ENCODE results near the gene HOXA13. TPM values are rescaled to one million over a fixed set of nuclear protein-coding genes. Genes with fewer than 3 reads are reported as not detected.

HOXA13 gene
- total RNA-seq, 1 donor from 2014 or later: 1.4 TPM

DNA sequence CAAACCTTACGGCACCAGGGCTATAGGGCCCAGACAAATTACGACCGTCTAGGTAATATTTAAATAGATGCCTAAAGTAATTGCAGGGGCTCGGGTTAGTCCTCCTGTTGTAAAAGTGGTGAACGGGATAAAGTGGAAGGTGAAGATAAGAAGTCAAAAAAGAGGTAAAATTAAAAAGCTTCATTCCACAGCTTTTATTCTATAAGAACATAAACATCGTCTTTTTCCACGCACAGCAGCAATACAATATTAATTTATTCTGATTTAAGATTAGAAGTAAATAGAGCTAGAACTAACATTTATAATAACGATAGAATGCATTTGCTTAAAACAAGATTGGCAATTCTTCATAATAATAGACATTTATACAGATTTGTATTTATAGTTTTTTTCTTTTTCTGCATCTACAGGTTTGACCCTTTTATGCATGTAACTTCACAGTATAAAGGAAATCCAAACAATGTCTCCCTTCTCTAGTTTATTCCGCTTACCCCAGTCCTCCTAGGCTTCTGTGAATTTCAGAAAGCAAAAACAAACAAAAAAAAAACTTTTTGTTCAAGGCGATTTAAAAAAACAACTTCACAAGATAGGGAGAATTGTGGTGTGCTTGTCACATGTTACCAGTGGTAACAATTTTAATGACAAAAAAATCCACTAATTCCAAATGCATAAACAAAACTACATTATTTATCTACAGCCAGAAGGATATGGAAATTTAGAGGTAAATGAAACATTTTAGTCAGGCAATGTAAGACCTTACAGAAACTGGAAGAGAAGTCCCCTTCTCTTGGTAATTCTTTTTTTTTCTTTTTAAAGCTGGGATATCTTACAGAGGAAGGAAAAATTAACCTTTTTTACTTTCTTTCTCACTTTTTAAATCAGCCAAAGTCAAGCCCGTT is 29.2 kb downstream of the HOXA13 start:
- DNase-seq: no peak

- DNase-seq: no peak
Observed at GRCh38 chr7:27169658-27170425, 30.0 kb downstream of the HOXA13 start.

GRCh38 chr7:27168265-27168947 is 31.5 kb downstream of the HOXA13 start:
- peak; percentile 59 for DNase-seq

- DNase-seq: no peak
Observed at GRCh38 chr7:27167916-27168264, 32.0 kb downstream of the HOXA13 start.

- DNase-seq: no peak
Observed at GRCh38 chr7:27166531-27167505, 33.1 kb downstream of the HOXA13 start.

DNA sequence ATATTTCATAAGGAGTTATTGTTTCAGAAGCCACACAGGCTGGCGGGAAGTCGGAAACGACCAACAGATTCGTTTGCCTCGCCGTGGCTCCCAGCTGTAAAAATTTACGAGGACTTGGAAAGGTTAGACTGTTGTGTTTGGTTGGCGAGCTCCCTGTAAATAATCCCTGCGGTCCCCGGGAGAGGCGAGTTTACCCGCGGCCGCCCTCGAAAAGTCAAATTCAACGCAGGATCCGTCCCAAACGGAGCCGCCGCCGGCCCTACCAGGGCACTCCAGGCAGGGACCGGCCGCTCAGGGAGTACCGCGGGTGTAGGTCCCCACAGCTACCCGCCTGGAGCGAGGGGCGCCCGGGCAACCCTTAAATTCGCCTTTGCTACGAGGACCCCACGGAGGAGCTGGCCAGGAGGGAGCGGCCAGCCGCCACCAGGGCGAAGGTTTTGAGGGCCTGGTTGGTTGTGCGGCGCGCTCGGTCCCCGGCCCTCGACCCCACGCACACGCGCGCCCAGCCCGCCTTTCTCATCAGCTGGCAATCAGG is 33.8 kb downstream of the HOXA13 start:
- no peak for DNase-seq

DNA sequence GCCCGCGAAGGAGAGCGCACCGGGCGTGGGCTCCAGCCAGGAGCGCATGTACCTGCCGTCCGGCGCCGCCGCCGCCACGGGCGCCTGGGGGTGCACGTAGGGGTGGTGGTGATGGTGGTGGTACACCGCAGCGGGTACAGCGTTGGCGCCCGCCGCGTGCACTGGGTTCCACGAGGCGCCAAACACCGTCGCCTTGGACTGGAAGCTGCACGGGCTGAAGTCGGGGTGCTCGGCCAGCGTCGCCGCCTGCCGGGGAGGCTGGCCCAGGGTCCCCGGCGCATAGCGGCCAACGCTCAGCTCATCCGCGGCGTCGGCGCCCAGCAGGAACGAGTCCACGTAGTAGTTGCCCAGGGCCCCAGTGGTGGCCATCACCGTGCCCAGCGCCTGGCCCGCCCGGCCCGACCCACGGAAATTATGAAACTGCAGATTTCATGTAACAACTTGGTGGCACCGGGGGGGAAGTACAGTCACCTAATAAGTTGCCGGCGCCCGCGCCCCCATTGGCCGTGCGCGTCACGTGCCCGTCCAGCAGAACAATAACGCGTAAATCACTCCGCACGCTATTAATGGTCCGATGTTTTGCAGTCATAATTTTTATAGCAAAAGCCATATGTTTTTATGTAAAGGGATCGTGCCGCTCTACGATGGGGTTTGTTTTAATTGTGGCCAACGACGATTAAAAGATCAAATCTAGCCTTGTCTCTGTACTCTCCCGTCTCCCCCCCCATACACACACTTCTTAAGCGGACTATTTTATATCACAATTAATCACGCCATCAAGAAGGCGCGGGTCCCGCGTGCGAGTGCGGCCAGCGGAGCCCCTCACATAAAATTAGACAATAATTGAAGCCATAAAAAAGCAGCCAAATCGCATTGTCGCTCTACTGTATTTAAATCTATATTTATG is 34.5 kb downstream of the HOXA13 start, which contains the start of gene HOXA9:
Gene HOXA9, minus strand, starts transcription at position 449 of the 907 bp plus-strand sequence. Its CDS starts 80 bp downstream, at position 369.
- peak; percentile 91 for DNase-seq

DNA sequence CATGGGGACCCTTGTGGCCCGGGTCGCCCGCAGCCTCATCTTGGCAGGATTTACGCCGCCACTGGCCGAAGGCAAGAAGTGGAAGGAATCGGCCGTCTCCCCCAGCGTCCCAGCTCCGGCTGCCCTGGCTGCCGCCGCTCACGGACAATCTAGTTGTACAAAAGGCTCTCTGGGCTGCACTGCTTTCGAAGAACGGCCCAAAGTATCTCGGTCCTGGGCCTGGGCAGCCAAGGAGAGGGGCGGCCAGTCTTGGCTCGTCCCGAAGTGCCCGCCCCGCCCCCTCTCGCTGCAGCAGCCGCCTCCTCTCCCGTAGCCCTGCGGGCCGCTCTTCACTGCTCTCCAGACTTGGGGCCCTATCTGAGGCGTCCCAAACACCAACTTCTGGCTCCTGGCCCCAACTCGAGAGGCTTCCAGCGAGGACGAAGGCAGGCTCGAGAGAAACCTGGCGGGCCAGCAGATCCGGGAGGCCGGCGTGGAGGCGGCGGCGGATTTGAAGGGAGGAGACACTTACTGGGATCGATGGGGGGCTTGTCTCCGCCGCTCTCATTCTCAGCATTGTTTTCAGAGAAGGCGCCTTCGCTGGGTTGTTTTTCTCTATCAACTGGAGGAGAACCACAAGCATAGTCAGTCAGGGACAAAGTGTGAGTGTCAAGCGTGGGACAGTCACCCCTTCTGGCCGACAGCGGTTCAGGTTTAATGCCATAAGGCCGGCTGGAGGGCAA is 35.4 kb downstream of the HOXA13 start:
- no peak for DNase-seq

DNA sequence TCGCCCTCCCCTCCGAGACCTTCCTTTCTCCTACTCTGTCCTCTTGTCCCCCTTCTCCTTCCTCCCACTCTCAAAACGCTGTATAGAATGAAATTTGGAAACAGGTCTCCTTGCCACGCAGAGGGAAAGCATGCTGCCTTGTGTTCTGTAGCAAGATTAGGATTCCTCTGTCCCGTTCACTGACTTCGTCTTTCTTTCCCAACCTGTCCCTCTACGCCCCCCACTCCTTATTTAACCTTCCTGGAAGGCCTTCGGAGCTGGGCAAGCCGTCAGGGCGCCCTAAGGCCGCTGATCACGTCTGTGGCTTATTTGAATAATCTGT is 35.9 kb downstream of the HOXA13 start:
- DNase-seq: no peak

GRCh38 chr7:27163288-27164044 is 36.4 kb downstream of the HOXA13 start:
- DNase-seq: no peak

DNA sequence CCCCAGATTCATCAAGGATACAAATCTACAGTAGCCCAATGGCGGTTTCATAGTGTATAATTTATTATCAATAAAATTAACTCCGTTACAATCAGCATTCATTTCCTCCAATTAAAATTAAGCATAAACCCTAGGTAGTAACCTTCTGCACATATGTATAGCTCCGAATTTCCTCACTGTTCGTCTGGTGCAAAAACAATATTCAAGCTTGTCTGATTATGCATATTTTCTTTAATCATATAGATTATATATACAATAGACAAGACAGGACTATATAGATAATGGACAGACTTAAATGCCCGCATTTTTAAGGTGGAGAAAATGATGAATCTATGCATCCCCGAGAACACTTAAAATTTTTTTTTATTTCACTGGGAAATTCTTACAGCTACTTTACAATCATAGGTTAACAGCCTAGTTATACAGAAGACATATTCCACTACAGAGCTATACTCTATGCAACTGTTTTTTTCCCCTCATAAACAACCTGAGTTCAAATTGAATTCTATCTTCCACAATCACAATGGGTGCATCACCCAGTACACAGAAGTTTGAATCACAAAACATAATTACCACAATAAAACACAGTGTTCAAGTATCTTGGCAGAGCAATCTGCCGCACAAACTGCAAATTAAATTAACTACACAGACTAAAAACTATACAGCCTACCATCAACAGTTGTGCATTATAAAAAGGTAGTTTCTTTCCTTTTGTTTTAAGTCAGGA is 37.2 kb downstream of the HOXA13 start:
- DNase-seq: no peak

DNA sequence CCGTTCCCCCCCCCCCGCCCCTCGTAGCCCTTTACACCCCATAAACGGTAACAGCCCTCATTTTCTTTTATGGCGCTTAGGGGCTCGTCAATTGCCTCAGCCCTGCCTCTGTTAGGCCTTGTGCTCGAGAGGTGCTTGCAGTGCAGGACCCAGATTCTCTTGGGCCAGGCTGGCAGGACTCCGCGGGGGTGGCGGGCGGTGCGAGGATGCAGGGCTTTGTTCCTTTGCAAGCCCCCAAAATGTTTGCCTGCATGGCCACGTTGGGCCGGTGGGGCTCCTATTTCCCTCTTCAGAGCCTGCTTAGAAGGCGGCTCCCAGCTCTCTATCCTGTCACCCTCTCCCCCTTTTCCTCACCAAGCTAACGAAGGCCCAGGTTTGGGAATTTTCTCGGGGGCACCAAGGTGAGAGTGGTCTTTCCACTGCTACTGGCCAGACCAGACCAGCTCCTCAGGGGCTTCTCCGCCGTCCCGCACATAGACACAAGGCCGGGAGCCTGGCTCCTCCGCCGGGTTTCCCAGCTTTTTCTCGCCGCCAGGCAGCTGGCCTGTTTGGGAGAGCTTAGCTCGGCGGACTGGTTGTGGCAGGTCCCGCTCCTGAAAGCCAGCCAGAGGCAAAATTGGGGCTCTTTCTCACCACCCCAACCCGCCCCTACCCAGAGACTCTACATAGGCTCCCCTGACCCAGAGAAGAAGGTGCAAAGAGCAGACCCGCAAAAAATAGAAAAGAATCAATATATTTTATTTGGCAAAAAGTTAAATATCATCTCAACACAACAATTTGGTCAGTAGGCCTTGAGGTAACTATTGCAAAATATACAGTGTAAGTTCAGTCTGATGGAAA is 38.0 kb downstream of the HOXA13 start:
- no peak for DNase-seq

GRCh38 chr7:27161214-27161720 is 38.6 kb downstream of the HOXA13 start:
- DNase-seq: no peak

DNA sequence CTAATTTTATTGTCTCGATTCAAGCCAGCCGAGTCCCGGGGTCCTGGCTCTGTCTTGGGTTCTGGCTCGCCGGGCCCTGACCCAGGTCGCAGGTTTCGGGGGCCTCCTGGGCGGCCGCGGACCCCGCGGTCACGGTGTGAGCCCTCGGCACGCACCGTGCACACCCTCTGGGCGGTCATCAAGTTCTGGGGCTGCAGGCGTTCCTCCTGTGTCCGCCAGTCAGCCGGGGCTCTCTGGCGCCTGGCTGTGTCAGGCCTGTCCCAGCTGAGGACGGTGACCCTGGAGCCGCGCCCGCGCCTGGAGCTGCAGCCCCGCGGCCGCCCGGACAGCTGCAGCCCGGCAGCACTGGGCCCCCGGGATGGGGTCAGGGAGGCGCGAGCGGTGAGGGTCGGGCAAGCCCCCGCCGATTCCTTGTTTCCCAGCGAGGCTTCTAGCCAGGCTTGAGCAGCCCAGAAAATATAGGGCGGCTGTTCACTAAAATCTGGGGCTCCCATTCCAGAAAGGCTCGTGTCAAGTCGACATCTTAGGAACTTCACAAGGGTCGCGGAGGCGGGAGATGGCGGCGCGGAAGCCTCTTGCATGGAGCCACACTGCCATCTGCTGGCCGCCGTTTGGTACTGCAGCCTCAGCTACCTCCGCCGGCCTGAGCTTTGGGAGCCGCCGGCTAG is 39.2 kb downstream of the HOXA13 start:
- peak; percentile 89 for DNase-seq

DNA sequence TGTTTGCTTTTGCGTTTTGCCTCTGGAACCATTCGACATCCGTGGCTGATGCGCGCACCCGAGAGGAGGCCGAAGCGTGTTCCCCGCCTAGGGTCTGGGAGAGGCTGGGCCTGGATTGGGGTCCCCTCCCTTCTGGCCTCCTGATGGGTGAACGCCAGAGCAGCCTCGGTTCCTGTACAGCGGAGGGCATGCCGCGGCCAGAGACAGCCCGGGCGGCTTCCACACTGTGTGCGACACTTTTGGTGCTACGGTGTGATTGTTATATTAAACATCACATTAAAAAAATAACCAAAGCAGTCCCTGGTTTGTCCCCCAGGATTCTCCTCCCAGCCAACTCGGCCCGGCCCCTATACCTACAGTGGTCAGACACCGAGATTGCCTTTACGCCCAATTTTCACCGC is 39.7 kb downstream of the HOXA13 start:
- DNase-seq: no peak

Data from skin of body (tissue), 2 donors.